NK-92 (cell line): ENCODE measurements around the gene FAM193A.
"Not testable (repeated sequence)": the region's sequence is repeated elsewhere in the genome, so short reads cannot be mapped to it uniquely, and the experiment has no call there.

ENCODE experiments used
- DNase-seq: peaks from one replicate; lab custom pipeline; 2025; ENCODE audit not compliant: unreplicated experiment; lab: John Stamatoyannopoulos, UW

The FAM193A gene

DNA sequence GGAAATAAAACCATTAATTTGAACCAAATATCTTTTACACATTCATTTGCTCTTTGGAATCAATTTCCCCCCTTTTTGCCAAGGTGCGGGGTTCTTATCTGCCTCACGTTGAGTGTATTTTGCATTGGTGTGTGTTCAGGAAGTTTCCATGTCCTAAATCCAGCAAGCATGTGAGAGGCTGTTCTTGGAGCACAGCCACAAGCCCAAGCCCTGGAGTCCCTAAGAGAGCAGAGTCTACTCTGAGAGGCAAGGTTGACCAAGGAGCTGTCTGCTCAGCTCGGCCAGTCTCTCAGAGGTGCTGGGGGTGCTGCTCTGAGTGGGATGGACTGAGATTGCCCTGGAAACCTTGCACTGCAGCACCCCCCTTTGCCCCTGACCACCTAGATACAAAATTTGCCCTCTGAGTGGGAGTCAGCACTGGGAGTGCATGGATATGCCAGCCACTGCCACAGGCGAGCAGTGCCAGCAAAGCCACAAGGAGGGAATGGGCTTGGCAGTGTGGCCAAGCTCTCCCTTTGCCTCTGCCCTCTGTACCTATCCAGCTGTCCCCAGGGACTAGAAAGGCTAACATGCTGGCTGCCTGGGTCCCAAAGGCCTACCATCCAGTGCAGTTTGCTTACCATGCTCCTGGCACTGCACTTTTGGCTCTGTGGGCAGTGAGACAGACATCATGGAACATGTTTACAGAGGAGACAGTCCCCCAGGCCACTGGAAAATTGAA is 20.5 kb upstream of the FAM193A start:
- DNase-seq = no peak

- no peak for DNase-seq
These were observed 19.8 kb upstream of the FAM193A start for GRCh38 chr4:2516635-2517034.

DNA sequence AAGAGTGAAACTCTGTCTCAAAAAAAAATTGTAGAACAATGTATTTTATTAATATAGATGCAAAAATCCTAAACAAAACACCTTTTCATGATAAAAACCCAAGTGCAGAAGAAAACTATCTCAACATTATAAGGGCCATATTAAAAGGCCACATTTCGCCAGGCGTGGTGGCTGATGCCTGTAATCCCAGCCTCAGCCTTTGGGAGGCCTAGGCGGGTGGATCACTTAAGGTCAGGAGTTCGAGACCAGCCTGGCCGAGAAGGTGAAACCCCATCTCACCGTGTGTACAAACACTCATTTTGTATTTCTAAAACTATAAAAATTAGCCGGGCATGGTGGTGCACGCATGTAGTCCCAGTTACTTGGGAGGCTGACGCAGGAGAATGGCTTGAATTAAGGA is 9.9 kb upstream of the FAM193A start:
- DNase-seq = no peak

GRCh38 chr4:2534904-2535375 is 1.5 kb upstream of the FAM193A start:
- DNase-seq = no peak

GRCh38 chr4:2535376-2536192 is 863 bp upstream of the FAM193A start:
- DNase-seq = no peak

GRCh38 chr4:2537011-2537830 is 774 bp downstream of the FAM193A start:
- DNase-seq = no peak

DNA sequence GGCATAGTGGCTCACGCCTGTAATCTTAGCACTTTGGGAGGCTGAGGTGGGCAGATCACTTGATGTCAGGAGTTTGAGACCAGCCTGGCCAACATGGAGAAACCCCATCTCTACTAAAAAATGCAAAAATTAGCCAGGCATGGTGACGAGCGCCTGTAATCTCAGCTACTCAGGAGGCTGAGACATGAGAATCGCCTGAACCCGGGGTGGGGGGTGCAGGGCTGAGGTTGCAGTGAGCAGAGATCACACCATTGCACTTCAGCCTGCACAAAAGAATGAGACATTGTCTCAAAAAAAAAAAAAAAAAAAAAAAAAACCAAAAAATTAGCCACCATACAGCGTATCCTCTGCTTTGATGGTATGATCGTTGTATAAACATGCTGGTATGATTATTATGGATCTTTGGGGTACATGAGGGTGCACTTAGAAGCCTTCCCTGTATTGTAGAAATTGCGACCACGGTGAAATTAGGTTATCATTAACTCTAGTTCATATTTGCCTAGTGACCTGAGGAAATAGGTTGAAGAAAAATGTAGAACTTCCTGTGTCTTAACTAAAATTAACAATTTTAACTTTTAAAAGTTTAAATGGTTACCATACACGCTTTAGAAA is 7.2 kb downstream of the FAM193A start:
- DNase-seq = not testable (repeated sequence)

DNA sequence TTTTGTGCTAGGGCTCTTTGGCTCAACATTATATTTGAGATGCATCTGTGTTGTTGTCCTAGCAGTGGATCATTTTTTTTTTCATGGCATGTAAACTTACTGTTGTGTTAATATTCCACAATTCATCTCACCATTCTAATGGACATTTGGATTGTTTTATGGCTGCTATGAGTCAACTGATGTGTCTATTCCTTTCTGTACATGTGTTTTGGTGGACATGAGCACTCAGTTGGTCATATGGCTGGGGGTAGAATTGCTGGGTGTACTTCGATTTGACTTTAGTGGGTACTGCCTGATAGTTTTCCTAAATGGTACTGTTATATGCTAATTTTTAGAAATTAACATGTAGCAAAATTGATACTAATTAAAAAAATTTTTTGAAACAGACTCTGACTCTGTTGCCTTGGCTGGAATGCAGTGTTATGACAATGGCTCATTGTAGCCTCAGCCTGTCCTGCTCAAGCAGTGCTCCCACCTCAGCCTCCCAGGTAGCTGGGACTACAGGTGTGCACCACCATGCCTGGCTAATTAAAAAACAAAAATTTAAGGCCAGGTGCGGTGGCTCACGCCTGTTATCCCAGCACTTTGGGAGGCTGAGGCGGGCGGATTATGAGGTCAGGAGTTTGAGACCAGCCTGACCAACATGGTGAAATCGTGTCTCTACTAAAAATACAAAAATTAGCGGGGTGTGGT is 9.0 kb downstream of the FAM193A start:
- DNase-seq = no peak

DNA sequence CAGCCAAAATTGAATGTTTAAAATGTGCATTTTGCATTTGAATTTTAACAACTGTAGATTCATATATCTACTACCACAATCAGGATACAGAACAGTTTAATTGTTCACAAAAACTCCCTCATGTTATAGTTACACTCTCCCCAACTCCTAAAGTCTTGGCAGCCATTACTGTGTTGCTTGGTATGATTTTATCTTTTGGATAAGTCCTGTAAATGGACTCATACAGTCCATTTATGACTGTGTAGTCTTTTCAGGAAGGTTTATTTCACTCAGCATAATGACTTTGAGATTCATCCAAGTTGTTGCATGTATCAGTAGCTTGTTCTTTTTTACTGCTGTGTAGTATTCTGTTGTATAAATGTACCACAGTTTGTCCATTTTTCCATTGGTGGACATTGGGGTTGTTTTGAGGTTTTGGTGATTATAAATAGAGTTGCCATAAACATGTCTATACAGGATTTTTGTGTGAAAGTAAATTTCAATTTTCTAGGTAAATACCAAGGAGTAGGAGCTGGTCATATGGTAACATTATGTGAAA is 9.9 kb downstream of the FAM193A start:
- no peak for DNase-seq

DNA sequence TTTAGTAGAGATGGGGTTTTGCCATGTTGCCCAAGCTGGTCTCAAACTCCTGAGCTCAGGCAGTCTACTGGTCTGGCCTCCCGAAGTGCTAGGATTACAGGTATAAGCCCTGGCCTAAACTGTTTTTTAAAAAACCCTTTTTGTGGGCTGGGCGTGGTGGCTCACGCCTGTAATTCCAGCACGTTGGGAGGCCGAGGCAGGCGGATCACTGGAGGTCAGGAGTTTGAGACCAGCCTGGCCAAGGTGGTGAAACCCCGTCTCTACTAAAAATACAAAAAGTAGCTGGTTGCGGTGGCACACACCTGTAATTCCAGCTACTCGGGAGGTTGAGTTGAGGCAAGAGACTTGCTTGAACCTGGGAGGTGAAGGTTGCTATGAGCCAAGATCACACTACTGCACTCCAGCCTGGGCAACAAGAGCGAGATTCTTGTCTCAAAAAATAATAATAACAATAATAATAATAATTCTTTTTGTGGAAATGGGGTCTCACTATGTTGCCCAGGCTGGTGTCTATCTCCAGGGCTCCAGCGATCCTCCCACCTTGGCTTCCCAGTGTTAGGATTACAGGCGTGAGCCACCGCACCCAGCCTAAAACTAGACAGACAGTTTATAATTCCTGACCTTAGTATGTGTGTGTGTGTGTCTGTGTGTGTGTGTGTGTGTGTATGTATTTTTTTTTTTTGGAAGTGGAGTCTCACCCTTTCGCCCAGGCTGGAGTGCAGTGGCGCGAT is 10.7 kb downstream of the FAM193A start:
- not testable (repeated sequence) for DNase-seq

GRCh38 chr4:2551118-2551517 is 14.7 kb downstream of the FAM193A start:
- DNase-seq = no peak

- DNase-seq = no peak
These were observed 16.4 kb downstream of the FAM193A start for GRCh38 chr4:2552806-2553205.

- no peak for DNase-seq
These were observed 21.9 kb downstream of the FAM193A start for GRCh38 chr4:2558301-2558700.

DNA sequence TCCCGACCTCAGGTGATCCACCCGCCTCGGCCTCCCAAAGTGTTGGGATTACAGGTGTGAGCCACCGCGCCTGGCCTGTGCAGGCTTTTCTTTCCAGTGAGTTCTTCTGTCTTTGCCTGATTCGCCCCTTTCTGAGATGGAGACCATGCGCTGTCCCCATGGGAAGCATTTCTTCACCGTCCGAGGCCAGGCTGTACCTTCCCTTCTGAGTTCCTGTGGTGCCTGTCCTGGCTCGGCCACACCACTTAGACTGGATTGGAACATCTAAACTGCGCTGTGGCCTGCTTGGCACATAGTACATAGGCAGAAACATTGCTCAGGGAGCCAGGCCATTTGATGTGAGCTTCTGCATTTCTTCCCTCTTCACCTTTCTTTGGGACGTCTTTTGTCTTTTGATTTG is 23.7 kb downstream of the FAM193A start:
- no peak for DNase-seq

DNA sequence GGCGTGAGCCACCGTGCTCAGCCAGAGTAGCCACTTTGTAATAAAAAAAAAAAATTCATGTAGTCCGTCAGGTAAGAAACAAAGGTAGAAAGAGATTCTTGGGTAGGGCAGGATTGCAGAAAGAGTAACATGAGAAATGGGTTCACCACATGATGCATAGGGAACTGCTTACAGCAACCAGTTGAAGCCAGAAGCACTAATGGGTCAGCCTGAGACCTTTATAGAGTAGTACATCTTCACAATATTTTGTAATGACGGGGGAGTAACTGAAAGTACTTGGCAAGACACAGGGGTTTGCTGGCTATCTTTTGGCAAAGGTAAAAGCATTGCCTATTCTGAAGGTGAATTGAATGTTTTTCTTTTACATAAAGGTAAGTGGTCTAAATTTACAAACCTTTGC is 29.1 kb downstream of the FAM193A start:
- no peak for DNase-seq

DNA sequence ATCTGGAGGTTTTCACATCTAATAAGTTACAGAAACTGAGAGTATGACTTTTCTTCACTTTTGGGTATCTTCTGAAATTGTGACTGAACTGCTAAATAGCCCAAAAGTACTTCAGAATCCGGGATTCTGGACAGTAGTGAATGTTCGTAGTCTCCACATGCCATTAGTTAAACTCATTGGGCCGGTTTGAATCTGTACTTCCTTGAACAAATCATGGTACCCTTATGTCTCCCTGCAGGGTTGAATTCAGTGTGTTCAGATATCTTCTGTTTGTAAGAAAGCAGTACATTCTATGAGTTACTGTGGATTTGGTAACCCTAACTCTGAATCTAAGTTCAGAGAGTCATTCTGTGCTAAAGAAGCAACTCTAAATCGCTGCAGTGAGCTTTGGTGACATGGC is 33.6 kb downstream of the FAM193A start:
- no peak for DNase-seq

DNA sequence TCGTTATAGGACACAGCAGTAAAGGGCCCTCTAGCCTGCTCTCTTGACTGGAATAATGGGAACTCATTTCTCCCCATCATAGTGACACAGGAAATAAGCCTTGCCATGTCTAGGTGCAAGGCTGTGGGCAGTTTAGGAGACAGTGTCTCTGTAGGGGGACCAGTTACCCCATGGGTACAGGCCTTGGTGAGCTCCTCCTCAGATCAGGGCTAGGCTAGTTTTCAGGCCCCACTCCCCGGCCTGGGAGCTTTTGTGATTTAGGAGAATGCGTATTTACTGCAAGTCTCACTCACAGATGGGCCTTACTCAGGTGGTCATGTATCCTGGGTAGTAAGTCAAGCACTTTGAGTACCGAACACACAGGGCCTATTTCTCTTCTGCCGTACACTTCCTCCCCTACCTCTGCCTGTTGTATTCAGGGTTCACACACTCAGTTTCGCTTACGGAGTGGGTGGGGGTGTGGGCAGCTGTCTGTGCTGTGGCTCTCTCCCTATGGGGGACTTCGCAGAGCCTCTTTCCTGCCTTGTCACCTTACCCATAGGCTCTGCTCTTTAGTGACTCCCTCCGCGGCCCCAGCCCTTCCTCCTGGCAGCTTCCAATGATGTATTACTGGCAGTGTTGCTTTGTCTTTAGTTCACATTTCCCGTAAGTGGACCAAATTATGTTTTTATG is 34.2 kb downstream of the FAM193A start:
- DNase-seq = no peak

- no peak for DNase-seq
These were observed 35.6 kb downstream of the FAM193A start for GRCh38 chr4:2572076-2572475.

- DNase-seq = no peak
These were observed 36.4 kb downstream of the FAM193A start for GRCh38 chr4:2572866-2573265.
